Ascending aorta (tissue), 2 donors: ENCODE measurements around the gene PCGF6. TPM values are rescaled to one million over a fixed set of nuclear protein-coding genes. Genes with fewer than 3 reads are reported as not detected.

ENCODE experiments used
- DNase-seq, 2 donors: peaks; one replicate each; pipeline ENCODE4 v3.0.0-alpha.2; 2019; ENCODE audit warnings: low spot score in 2 of 2
- H3K27ac ChIP-seq, 2 donors: fragments of 200-600 bp; sonication (generic); one replicate each; pipeline ENCODE4 v1.5.1; 2016 to 2017; ENCODE audit warnings: mild to moderate bottlenecking in 1 of 2
- H3K27me3 ChIP-seq: fragments of 200-600 bp; sonication (generic); one replicate; pipeline ENCODE4 v1.5.1; 2017
- H3K36me3 ChIP-seq, 2 donors: fragments of 200-600 bp; sonication (generic); one replicate each; pipeline ENCODE4 v1.5.1; 2016
- H3K4me1 ChIP-seq, 2 donors: fragments of 200-600 bp; sonication (generic); one replicate each; pipeline ENCODE4 v1.5.1; 2016 to 2017; ENCODE audit warnings: mild to moderate bottlenecking in 1 of 2
- H3K4me3 ChIP-seq, 2 donors: fragments of 200-600 bp; sonication (generic); one replicate each; pipeline ENCODE4 v1.5.1; 2016 to 2017; ENCODE audit warnings: mild to moderate bottlenecking in 1 of 2
- H3K9me3 ChIP-seq, 2 donors: fragments of 200-600 bp; sonication (generic); one replicate each; pipeline ENCODE4 v1.5.1; 2016
- CTCF ChIP-seq, 3 experiments: fragments of 200-600 bp in 2 of 3; fragments of 450-650 bp in 1 of 3; sonication (generic) in 2 of 3; IDR thresholded peaks; one replicate each; pipeline ENCODE4 v1.5.1; 2016 to 2019; ENCODE audit warnings: antibody characterized with exemption in 3 of 3, mild to moderate bottlenecking in 1 of 3, moderate library complexity in 1 of 3
- intact Hi-C: fragments of 100-400 bp; cut with DNase I; formaldehyde crosslinking; loops from one replicate; pipeline ENCODE4 v1.15.1; 2023
- total RNA-seq: library from RNA; depleted of rRNA; stranded (reverse); fragments of >200 nt; gene quantifications from one replicate; pipeline ENCODE4 v1.1.0, GENCODE V29; 2016

The PCGF6 gene
- total RNA-seq, 1 donor from 2014 or later = 9.7 TPM

GRCh38 chr10:103254113-103254512 is 96.8 kb downstream of the PCGF6 start:
- intact Hi-C loops = no loop called here
- H3K4me1 ChIP-seq = no peaks in the 10 kb centered on the region
- H3K27ac ChIP-seq = no peak overlapping the region
- no peaks in the 10 kb centered on the region for H3K36me3 ChIP-seq
- no peak overlapping the region for H3K4me3 ChIP-seq
- no peaks in the 10 kb centered on the region for H3K9me3 ChIP-seq
- DNase-seq = no peak
- H3K27me3 ChIP-seq = no peaks in the 10 kb centered on the region
- TF ChIP-seq CTCF (IDR thresholded peaks at IDR 0.05) = no peak

Other genes starting within 250 kb of the PCGF6 start
- gene NT5C2, start 157.9 kb downstream of the PCGF6 start, total RNA-seq = 25.9 TPM
- gene RPEL1, start 105.3 kb downstream of the PCGF6 start, total RNA-seq = not detected
- not detected for gene INA, start 74.0 kb downstream of the PCGF6 start, total RNA-seq
- gene TAF5, start 16.8 kb upstream of the PCGF6 start, total RNA-seq = 2.4 TPM
- gene ATP5MK, start 45.3 kb upstream of the PCGF6 start, total RNA-seq = 481 TPM
- 4.8 TPM for gene PDCD11, start 45.5 kb upstream of the PCGF6 start, total RNA-seq
- 124 TPM for gene CALHM2, start 101.2 kb upstream of the PCGF6 start, total RNA-seq
- gene CALHM1, start 107.8 kb upstream of the PCGF6 start, total RNA-seq = not detected
- gene CALHM3, start 128.1 kb upstream of the PCGF6 start, total RNA-seq = not detected
- not detected for gene NEURL1, start 142.6 kb upstream of the PCGF6 start, total RNA-seq